ENCODE results near the gene CXorf65.

Gene CXorf65

GRCh38 chrX:71111141-71111843 is 4.8 kb upstream of the CXorf65 start, which contains the start of gene IL2RG:
IL2RG (minus strand) TSS chrX:71111577; CDS start chrX:71111539, 38 bp downstream.
- H3K4me3 ChIP-seq (replicated peaks; ENCODE audit: insufficient read depth, low read length), result no peak within 1 kb of the TSS
- H3K27me3 ChIP-seq (ENCODE audit: insufficient read depth, poor library complexity, severe bottlenecking), result no peaks in the 10 kb centered on the region
- no peak for TF ChIP-seq SPI1 (IDR thresholded peaks at IDR 0.05; ENCODE audit: borderline replicate concordance, low read depth)
- peak; percentile 54 for TF ChIP-seq POLR2AphosphoS5 (IDR thresholded peaks at IDR 0.05; ENCODE audit: low read depth)
- no peak for TF ChIP-seq REST (IDR thresholded peaks at IDR 0.05; ENCODE audit: insufficient replicate concordance, low read depth)
- TF ChIP-seq, protein P1, sequence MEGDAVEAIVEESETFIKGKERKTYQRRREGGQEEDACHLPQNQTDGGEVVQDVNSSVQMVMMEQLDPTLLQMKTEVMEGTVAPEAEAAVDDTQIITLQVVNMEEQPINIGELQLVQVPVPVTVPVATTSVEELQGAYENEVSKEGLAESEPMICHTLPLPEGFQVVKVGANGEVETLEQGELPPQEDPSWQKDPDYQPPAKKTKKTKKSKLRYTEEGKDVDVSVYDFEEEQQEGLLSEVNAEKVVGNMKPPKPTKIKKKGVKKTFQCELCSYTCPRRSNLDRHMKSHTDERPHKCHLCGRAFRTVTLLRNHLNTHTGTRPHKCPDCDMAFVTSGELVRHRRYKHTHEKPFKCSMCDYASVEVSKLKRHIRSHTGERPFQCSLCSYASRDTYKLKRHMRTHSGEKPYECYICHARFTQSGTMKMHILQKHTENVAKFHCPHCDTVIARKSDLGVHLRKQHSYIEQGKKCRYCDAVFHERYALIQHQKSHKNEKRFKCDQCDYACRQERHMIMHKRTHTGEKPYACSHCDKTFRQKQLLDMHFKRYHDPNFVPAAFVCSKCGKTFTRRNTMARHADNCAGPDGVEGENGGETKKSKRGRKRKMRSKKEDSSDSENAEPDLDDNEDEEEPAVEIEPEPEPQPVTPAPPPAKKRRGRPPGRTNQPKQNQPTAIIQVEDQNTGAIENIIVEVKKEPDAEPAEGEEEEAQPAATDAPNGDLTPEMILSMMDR (IDR thresholded peaks at IDR 0.05; ENCODE audit: insufficient read depth, low read length), result no peak
- TF ChIP-seq GABPA (IDR thresholded peaks at IDR 0.05; ENCODE audit: low read depth), result no peak

DNA sequence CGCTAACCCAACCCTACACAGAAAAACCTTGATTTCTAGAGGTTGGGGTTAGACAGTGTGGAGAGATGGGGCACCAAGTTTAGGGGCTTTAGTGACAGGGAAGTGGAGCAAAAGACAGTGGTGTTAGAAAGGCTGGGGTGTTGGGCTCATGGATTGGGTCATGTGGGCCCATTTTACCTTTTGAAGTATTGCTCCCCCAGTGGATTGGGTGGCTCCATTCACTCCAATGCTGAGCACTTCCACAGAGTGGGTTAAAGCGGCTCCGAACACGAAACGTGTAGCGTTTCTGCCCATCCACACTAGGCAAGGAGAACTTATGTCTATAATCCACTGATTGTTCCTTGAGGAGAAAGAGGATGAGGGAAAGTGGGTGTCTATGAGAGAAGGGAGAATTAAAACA is 2.5 kb upstream of the CXorf65 start:
- TF ChIP-seq REST (IDR thresholded peaks at IDR 0.05; ENCODE audit: insufficient replicate concordance, low read depth) (no peak), SPI1 (IDR thresholded peaks at IDR 0.05; ENCODE audit: borderline replicate concordance, low read depth) (no peak), GABPA (IDR thresholded peaks at IDR 0.05; ENCODE audit: low read depth) (no peak), POLR2AphosphoS5 (IDR thresholded peaks at IDR 0.05; ENCODE audit: low read depth) (no peak)
- TF ChIP-seq, protein P1 (IDR thresholded peaks at IDR 0.05; ENCODE audit: insufficient read depth, low read length), result no peak
- Histone ChIP-seq H3K27me3 (ENCODE audit: insufficient read depth, poor library complexity, severe bottlenecking) (no peaks in the 10 kb centered on the region), H3K4me3 (replicated peaks; ENCODE audit: insufficient read depth, low read length) (no peak overlapping the region), H3K27ac (replicated peaks) (peak overlapping the region; percentile 84)
- no peak for DNase-seq (ENCODE audit: low read depth in 1 of 2, low spot score in 1 of 2)

More at GRCh38 chrX:71111141-71111843, 4.8 kb upstream of the CXorf65 start, which contains the start of gene IL2RG:
- H3K27ac ChIP-seq (replicated peaks), result peak within 1 kb of the TSS; percentile 84
- peak in 1 of 2 experiments; percentile 74 for DNase-seq (ENCODE audit: low read depth in 1 of 2, low spot score in 1 of 2)

GRCh38 chrX:71107762-71108360 is 1.3 kb upstream of the CXorf65 start:
- Histone ChIP-seq H3K4me3 (replicated peaks; ENCODE audit: insufficient read depth, low read length) (no peak overlapping the region), H3K27ac (replicated peaks) (peak overlapping the region; percentile 84), H3K27me3 (ENCODE audit: insufficient read depth, poor library complexity, severe bottlenecking) (no peaks in the 10 kb centered on the region)
- peak in 1 of 2 experiments; percentile 79 for DNase-seq (ENCODE audit: low read depth in 1 of 2, low spot score in 1 of 2)
- TF ChIP-seq POLR2AphosphoS5 (IDR thresholded peaks at IDR 0.05; ENCODE audit: low read depth), result peak; percentile 71
- TF ChIP-seq REST (IDR thresholded peaks at IDR 0.05; ENCODE audit: insufficient replicate concordance, low read depth), result no peak

All from HL-60 (cell line).